HL-60/S4 treated with phorbol 12-myristate 13-acetate at 8.2 ng/mL for 4 days and 3 days (cell line): ENCODE results near the gene ITGA11.

Source experiments
- in situ Hi-C: fragments of 300-500 bp; cut with MboI; formaldehyde crosslinking; loops from 2 replicates; pipeline ENCODE4 v1.15.0; 2022; ENCODE audit warnings: low sequenced_read_pairs

The ITGA11 gene

DNA sequence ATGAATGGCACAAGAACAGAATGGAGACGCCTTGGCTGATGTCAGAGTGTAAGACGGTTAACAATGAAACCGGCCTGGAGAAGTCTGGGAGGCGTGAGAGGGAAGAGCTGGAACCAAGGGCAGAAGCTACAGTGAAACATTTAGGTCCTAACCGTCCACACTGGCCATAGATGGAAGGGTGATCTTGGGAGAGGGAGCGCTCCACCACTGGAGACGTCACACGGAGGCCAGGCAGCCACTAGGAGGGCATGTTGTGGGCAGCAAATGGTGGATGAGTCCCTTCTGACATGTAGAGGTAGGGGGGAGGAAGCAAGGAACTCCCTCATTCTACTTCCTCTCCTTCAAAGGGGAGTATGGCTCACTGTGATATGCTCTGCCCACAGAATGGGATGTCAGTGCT, 130.7 kb downstream of the ITGA11 start:
- in situ Hi-C loops, result loop anchor here (10.0 kb wide), 1 partner anchor 244 kb away; no protein-coding TSS in a partner anchor

DNA sequence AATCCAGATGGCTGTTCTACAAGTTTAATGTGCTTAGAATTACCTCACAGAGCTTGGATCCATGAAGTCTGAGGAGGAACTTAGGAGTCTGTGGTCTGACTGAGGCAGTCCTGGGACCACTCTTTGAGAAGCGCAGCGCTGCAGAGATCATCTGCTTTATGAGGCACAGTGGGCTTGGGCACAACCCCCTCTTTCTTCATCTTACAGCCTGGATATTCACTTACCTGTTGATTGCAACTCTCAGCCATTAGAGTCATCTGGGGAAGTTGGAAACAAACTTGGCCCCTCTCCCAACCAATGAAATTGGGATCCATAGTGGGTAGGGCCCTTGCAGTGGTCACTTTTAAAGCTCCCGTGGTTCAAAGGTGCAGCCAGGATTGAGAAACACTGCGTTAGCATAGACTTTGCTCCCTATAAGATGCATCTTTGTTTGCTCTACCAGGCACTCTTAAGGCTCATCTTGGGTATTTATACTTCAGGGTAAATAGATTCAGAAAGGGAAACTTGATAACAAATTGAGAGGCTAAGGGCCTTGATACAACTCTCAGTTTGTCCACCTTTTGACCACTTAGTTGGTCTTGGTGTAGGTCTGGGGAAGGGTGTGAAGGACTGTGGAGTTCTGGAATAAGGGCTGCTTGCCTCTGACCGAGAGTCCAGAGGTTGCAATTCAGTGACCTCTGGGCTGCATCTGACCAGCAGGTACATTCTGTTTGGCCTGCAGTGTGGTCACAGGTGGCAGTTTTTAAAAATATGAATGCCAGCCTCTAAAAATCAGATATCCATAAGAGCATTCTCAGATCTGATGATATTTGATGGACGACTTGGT, 131.6 kb downstream of the ITGA11 start:
- in situ Hi-C loops, result loop anchor here (10.0 kb wide), 1 partner anchor 244 kb away; no protein-coding TSS in a partner anchor

DNA sequence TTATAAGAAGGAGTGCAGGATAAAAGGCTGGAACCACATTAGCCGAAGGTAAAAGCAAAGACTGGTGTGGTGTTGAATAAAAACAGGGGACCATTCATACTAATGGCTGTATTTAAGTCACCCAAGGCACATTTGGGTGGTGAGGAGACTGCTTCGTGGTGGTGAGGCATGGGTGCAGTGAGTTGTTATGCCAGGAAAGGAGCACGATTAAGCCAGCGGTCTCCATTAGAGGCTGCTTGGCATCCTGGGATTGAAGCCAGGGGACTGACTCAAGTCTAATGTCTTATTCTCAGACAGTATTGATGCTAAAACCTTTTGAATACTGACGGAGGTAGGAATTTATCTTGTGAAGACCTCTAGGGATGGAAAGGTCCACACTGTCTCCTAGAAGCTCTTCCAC, 132.5 kb downstream of the ITGA11 start:
- in situ Hi-C loops, result no loop called here

DNA sequence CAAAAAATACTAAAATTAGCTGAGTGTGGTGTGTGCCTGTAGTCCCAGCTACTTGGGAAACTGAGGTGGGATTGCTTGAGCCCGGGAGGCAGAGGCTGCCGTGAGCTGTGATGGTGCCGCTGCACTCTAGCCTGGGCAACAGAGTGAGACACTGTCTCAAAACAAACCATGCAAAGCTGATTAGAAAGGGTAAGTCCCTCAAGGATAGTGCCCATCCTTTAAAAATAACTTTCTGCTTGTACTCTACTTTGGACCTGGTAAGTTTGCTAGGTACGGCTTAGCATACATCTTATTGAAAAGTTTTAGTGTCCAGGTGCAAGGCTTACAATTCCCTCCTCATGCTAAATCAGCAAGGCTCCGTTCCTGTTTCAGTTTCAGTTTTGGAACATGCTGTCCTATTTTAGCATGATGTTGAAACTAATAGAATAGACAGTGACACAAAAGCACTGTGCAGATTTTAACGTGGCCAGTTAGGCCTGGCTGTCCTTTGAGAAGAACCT, 133.0 kb downstream of the ITGA11 start:
- in situ Hi-C loops, result no loop called here

DNA sequence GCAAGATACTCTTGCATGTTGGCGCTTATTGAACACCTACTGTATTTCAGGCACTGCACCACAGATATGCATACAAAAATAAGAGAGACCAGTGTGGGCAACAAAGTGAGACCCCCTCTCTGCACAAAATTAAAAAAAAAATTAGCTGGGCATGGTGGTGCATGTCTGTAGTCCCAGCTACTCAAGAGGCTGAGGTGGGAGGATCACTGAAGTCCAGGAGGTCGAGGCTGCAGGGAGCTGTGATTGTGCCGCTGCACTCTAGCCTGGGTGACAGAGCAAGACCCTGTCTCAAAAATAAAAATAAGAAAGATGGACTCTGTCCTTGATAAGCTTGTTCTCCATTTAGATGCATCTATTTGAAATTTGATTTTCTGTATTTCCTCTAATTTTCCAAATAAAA, 133.6 kb downstream of the ITGA11 start:
- in situ Hi-C loops, result no loop called here

DNA sequence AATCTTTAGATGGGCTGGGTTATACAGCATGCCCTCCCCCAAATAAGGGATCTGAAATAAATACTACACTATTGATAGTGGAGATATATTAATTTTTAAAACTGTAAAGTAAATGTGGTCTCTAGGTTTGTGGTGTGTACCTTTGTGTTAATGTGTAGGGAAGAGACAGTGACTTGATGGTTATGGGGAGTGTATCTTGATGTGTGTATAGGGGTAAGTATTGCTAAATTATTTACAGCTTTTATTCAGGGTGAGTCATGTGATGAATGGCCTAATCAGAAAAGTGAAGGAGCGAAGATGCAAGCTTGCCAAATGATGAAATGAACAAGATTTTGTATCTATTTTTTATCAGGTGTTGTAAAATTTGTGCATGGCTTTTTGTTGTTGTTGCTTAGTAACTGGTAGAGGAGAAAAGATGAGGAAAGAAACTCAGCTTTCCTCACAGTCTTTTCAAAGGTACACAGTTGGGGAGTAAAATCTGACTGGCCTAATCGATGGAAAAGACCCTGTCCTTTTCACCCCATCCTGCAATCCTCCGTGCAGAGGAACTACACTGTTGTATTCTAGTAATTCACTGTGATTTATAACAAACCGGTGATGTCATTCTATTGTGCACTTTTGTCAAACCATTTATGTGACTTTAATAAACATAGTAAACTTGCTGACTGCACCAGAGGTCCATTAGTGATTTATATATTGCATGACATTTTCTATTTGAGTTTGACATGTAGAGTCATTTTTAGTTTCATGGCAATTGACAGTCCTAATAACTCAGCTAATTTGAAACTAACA, 136.8 kb downstream of the ITGA11 start:
- in situ Hi-C loops, result no loop called here

DNA sequence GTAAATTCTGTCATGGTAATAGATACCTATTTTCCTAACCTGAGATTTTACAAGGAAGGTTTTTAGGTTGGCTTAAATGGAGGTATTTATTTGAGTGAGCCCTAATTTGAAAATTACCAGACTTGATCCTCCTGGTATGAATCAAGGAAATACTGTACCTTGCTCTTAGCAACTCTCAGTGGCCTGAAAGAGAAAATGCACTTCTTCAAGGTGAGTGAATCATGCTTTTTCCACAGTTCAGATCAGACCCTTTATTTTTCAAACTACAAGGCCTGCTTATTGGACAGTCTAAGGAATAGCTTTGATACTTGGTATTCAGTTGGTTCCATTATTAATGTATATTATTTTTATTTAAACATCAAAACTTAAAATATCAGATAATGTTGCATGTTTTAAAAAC, 139.0 kb downstream of the ITGA11 start:
- in situ Hi-C loops, result no loop called here

DNA sequence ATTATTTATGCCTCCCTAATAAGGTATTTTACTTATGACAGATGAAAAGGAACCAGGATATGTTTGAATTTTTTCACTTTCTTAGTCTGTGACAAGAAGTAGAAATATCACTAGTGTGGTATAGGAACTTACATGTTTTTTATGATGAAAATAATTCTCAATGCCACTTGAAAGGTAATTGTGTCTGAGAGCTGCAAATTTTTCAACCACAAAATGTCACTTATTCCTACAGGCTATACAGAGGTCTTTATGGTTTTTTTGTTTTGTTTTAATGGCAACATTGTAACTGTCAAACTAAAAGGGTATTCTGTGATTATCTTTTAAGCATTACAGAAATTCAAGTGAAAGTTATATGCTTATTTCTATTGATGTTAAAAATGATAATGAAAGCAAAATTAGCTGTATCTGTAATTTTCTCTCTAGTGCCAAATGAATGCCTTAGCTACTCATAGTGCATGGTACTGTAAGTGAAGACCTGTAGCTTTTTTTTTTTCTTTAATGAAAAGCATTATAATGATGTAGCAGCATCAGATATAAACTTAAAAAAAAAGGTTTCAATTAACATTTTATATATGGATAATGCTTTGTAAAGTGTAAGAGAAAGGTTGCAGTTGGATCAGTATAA, 139.7 kb downstream of the ITGA11 start:
- in situ Hi-C loops, result no loop called here

DNA sequence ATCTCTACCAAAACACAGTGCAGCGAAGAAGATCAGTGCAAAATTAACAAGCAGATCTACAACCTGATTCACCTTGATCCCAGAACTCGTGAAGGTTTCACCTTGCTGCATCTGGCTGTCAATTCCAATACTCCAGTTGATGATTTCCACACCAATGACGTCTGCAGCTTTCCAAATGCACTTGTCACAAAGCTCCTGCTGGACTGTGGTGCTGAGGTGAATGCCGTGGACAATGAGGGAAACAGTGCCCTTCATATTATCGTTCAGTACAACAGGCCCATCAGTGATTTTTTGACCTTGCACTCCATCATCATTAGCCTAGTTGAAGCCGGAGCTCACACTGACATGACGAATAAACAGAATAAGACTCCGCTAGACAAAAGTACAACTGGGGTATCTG, 141.2 kb downstream of the ITGA11 start:
- in situ Hi-C loops, result no loop called here

DNA sequence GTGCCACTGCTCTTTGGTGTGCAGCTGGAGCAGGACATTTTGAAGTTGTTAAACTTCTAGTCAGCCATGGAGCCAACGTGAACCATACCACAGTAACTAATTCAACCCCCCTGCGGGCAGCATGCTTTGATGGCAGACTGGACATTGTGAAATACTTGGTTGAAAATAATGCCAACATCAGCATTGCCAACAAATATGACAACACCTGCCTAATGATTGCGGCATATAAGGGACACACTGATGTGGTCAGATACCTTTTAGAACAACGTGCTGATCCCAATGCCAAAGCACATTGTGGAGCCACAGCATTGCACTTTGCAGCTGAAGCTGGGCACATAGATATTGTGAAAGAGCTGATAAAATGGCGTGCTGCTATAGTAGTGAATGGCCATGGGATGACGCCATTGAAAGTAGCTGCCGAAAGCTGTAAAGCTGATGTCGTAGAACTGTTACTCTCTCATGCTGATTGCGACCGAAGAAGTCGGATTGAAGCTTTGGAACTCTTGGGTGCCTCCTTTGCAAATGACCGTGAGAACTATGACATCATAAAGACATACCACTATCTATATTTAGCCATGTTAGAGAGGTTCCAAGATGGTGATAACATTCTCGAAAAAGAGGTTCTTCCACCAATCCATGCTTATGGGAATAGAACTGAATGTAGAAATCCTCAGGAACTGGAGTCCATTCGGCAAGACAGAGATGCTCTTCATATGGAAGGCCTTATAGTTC, 142.2 kb downstream of the ITGA11 start:
- in situ Hi-C loops, result no loop called here

DNA sequence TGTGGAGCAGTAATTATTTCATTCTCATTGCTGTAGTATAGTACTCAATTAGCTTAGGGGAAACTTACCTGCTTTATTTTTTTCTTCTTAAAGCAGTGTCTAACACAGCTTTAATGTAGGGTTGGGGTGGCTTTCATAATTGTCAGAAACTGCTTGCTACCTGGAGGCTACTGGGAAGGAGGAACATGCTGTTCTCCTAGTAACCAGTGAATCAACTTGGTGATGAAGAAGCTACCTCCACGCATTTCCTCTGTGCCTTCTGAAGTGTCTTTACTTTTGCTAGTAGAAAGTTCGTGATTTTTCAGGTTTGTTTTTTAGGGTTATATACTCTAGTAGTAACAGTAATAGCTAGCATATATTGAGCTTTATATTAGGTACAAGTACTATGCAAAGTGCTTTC, 142.9 kb downstream of the ITGA11 start:
- in situ Hi-C loops, result no loop called here

DNA sequence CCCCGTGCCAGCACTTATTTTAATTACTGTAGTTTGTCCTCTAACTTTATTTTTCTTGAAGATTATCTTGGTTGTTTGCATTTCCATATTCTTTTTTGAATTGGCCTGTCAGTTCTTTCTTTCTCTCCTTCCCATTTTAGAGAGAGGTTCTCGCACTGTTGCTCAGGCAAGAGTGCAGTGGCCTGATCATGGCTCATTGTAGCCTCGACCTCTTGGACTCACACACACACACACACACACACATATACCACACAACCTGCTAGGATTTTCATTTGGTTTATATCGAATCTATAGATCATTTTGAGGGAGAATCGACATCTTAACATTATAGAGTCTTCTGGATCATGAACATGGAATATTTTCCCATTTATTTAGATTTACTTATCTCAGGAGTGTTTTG, 145.7 kb downstream of the ITGA11 start:
- in situ Hi-C loops, result no loop called here

DNA sequence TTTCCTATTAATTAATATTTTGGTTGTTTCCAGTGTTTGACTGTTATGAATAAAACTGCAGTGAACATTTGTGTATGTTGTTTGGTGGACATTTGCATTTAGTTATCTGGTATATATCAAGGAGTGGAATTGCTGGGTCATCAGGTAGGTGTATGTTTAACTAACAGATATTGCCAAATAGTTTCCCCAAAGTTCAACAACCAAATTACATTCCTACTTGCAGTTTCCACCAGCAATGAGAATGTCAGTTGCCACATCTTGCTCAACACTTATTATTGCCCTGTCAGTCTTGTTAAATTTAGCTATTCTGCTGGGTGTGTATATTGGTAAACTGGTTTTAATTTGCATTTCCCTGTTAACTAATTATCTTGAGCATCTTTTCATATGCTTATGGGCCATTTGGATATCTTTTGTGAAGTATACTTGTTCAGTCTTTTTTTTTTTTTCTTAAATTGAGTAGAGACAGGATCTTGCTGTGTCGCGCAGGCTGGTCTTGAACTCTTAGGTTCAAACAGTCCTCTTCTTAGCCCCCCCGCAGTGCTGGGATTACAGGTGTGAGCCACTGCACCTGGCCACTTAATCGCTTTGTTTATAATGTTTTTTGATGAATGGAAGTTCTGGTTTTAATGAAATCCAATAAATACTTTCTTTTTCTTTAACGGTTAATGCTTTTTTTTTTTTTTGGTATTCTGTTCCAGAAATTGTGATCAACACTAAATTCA, 146.5 kb downstream of the ITGA11 start:
- in situ Hi-C loops, result no loop called here

DNA sequence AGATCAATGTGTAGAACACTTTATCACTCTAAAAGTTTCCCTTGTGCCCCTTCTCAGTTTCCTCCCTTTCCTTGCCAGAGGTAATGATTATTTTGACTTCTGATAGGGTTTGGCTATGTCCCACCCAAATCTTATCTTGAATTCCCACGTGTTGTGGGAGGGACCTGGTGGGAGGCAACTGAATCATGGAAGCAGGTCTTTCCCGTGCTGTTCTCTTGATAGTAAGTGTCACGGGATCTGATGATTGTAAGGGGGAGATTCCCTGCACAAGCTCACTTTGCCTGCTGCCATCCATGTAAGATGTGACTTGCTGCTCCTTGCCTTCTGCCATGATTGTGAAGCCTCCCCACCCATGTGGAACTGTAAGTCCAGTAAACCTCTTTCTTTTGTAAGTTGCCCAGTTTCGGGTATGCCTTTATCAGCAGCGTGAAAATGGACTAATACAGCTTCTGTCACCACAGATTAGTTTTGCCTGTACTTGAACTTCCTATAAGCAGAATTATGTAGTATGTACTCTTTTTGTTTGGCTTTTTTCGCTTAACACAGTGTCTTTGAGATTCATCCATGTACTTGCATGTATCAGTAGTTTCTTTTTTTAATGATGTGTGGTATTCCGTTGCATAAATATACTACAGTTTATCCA, 147.2 kb downstream of the ITGA11 start:
- in situ Hi-C loops, result no loop called here

DNA sequence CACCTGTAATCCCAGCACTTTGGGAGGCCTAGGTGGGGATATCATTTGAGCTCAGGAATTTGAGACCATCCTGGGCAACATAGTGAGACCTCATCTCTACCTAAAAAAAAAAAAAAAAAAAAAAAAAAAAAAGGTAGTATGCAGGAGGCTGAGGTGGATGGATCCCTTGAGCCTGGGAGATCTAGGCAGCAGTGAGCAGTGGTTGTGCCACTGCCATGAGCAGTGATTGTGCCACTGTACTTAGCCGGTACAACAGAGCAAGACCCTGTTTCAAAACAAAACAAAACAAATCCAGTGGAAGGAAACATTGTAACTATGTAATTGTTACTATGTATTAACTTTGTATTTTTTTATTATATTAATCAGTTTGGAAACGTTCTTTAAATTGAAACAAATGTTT, 148.6 kb downstream of the ITGA11 start:
- in situ Hi-C loops, result no loop called here

DNA sequence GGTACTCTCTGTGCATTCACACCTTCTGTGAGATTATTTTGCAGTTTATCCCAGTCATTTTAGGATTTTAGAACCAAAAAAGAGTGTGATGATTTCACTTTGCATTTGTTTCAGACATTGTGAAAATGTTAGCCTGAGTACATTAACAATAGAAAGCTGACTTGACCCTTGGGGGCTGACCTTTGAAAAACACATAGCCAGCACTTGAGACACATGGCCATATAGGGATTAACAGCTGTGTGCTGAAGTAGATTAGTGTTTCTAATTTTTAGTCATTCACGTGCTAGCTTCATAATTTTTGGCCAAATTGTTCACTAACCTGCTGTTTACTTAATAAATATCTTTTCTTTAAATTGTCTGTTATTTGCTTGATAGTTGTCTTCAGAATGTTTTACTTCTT, 151.0 kb downstream of the ITGA11 start:
- in situ Hi-C loops, result no loop called here

DNA sequence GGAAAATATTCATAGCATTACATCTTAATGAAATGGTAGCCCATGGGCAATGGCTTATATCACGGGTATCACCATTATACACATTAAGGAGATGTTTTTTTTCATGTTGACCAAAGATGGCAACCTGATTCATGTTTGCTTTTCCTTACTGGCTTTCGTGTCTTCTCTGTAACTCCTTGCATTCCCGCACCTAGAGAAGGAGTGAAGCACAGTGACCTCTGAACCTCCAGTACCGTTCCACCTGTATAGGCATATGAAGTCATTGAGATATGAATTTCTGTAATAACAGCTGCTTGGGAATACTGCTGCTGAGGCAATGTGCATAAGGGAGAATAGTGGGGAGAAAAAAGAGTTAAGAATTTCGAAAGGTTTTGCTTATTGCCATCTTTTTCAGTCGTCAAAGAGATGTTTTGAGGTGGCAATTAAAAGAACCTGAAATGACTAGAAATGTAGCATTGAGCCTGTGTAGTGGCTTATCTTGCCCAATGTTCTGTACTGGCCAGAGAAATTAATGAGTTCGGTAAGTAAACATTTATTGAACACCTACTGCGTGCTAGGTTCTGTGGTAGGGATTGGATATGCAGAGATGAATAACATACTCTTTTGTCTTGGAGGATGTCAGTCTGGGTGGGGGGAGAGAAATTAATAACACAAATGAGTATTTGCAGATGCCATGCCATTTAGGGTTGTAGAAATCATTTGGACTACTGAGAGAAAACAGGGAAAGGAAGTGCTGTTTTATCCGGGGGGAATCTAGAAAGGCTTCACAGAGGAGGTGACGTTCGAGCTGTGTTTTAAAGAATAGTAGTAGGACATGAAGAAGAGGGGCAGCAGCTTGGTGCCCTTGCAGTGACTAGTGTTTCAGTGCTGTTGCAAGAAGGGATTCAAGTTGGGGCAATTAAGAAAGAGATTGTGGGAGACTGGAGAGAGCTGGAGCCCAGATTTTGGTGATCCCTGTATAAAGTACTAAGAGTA, 151.9 kb downstream of the ITGA11 start:
- in situ Hi-C loops, result no loop called here

DNA sequence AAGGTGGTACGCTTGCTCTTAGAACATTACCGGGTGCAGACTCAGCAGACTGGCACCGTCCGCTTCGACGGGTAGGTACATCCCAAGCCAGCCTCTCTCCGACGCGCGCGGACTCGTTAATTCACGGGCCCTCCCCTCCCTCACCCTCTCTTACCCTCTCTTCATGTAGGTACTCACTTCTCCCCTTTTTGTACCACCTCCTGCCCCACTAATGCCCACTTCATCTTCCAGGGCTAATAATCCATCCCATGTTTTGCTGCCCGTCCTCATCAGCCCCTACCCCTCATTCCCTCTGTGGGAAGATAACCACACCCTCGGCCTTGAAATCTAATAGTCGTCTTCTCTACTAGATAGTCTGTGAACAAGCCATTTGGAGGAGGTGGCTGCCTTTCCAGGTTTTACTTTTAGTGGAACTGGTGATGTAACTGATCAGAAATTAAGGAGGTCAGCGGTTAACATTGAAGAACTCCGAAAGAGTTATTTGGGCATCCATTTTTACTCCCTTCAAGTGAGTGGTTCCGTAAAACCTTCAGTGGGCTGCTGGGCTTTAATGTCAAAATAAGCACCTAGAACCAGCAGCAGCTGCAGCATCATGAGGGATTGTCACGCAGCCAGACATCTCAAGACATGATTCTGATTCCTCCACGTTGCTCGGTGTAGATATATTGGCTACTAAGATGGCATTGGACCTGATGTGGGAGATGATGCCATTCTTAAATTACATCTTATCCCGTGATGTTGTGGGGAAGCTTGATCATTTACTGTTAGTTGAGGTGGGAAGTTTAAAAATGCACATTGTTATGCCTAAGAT, 153.2 kb downstream of the ITGA11 start:
- in situ Hi-C loops, result no loop called here
